Fibroblast of skin of right biceps (primary cell): ENCODE results near the gene SYTL3.

Source experiments
- DNase-seq: peaks from one replicate; pipeline ENCODE4 v3.0.0-alpha.2; 2013

The SYTL3 gene

GRCh38 chr6:158804207-158804606 lies 154.4 kb downstream of the SYTL3 start:
- DNase-seq = no peak

GRCh38 chr6:158805698-158806377 lies 156.0 kb downstream of the SYTL3 start:
- DNase-seq = no peak

- no peak for DNase-seq
Measured at GRCh38 chr6:158807515-158808441, 157.9 kb downstream of the SYTL3 start.

GRCh38 chr6:158808442-158808833 lies 158.6 kb downstream of the SYTL3 start:
- DNase-seq = no peak

- DNase-seq = no peak
Measured at GRCh38 chr6:158808941-158809678, 159.3 kb downstream of the SYTL3 start.

GRCh38 chr6:158810155-158811095 lies 160.6 kb downstream of the SYTL3 start:
- DNase-seq = no peak

GRCh38 chr6:158812611-158813010 lies 162.8 kb downstream of the SYTL3 start:
- no peak for DNase-seq

GRCh38 chr6:158813032-158813431 lies 163.2 kb downstream of the SYTL3 start:
- no peak for DNase-seq
